ENCODE data around the gene MYL7. TPM values are rescaled to one million over a fixed set of nuclear protein-coding genes. Genes with fewer than 3 reads are reported as not detected.
A peak's percentile ranks its signal among the peaks of the same experiment; 100 is the strongest.
"Not testable (repeated sequence)": the region's sequence is repeated elsewhere in the genome, so short reads cannot be mapped to it uniquely, and the experiment has no call there.

Gene MYL7
- polyA plus RNA-seq, 4 donors = 0.21 to 13.5 (median 0.36) TPM; not detected in 1

DNA sequence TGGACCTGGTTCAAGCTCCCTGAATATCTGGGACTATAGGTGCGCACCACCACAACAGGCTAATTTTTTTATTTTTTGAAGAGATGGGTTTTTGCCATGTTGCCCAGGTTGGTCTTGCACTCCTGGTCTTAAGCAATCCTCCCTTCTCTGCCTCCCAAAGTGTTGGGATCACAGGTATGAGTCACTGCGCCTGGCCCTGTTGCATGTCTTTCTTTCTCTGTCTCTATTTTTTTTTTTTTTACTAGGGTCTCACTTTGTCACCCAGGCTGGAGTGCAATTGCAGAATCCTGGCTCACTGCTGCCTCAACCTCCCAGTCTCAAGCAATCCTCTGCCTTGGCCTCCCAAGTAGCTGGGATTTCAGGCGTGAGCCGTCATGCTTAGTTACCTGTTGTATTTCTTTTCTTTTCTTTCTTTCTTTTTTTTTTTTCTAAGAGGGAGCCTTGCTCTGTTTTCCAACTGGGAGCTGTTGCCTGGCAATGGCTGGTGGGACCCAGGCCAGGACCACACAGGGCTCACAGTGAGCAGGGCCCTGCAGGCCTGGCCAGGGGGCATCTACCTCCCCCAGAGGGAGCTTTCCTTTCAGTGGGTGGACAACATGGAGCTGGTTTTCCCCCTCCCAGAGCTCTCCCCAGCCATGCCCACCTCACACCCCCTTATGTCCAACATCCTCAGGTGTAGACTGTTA is 6.0 kb downstream of the MYL7 start:
- 90 to 97% (median 96%) methylated on average over 4 of the region's 4 CpGs for WGBS, 3 donors
- Histone ChIP-seq H3K36me3 (ENCODE audit: control insufficient read depth in 3 of 3, insufficient read depth in 2 of 3, low read depth in 1 of 3, low read length in 3 of 3) (no peaks in the 10 kb centered on the region), H3K27ac (ENCODE audit: low read depth in 1 of 3, low read length in 2 of 3) (no peak overlapping the region), H3K27me3 (ENCODE audit: control insufficient read depth in 3 of 3, insufficient read depth in 3 of 3, low read length in 3 of 3) (peaks cover 0 to 3% (median 0%) of the 10 kb centered on the region in 3 donors), H3K4me1 (ENCODE audit: control insufficient read depth in 3 of 3, insufficient read depth in 2 of 3, low read depth in 1 of 3, low read length in 2 of 3) (no peaks in the 10 kb centered on the region), H3K4me3 (ENCODE audit: low read depth in 1 of 3, low read length in 3 of 3) (no peak overlapping the region), H3K9me3 (ENCODE audit: control insufficient read depth in 2 of 2, insufficient read depth in 1 of 2, low read depth in 1 of 2, low read length in 1 of 2) (no peaks in the 10 kb centered on the region)
- no peak for FAIRE-seq
- no peak for DNase-seq

- FAIRE-seq = no peak
- H3K4me3 ChIP-seq (ENCODE audit: low read depth in 1 of 3, low read length in 3 of 3) = no peak overlapping the region
- WGBS, 3 donors = 82 to 85% (median 83%) methylated on average over 3 of the region's 3 CpGs
Observed at GRCh38 chr7:44133295-44133694, 7.8 kb downstream of the MYL7 start.

GRCh38 chr7:44132039-44132438 is 9.1 kb downstream of the MYL7 start:
- Histone ChIP-seq H3K36me3 (ENCODE audit: control insufficient read depth in 3 of 3, insufficient read depth in 2 of 3, low read depth in 1 of 3, low read length in 3 of 3) (no peaks in the 10 kb centered on the region), H3K27ac (ENCODE audit: low read depth in 1 of 3, low read length in 2 of 3) (no peak overlapping the region), H3K4me3 (ENCODE audit: low read depth in 1 of 3, low read length in 3 of 3) (no peak overlapping the region), H3K9me3 (ENCODE audit: control insufficient read depth in 2 of 2, insufficient read depth in 1 of 2, low read depth in 1 of 2, low read length in 1 of 2) (peaks cover 0 to 10% of the 10 kb centered on the region in 2 donors), H3K4me1 (ENCODE audit: control insufficient read depth in 3 of 3, insufficient read depth in 2 of 3, low read depth in 1 of 3, low read length in 2 of 3) (no peaks in the 10 kb centered on the region), H3K27me3 (ENCODE audit: control insufficient read depth in 3 of 3, insufficient read depth in 3 of 3, low read length in 3 of 3) (peaks cover 0 to 3% (median 0%) of the 10 kb centered on the region in 3 donors)
- 74 to 100% (median 98%) methylated on average over 2 of the region's 2 CpGs for WGBS, 3 donors
- FAIRE-seq (no peak), DNase-seq (no peak)

More at GRCh38 chr7:44133295-44133694, 7.8 kb downstream of the MYL7 start:
- Histone ChIP-seq H3K27ac (ENCODE audit: low read depth in 1 of 3, low read length in 2 of 3) (no peak overlapping the region), H3K27me3 (ENCODE audit: control insufficient read depth in 3 of 3, insufficient read depth in 3 of 3, low read length in 3 of 3) (peaks cover 0 to 3% (median 0%) of the 10 kb centered on the region in 3 donors), H3K4me1 (ENCODE audit: control insufficient read depth in 3 of 3, insufficient read depth in 2 of 3, low read depth in 1 of 3, low read length in 2 of 3) (no peaks in the 10 kb centered on the region), H3K36me3 (ENCODE audit: control insufficient read depth in 3 of 3, insufficient read depth in 2 of 3, low read depth in 1 of 3, low read length in 3 of 3) (no peaks in the 10 kb centered on the region), H3K9me3 (ENCODE audit: control insufficient read depth in 2 of 2, insufficient read depth in 1 of 2, low read depth in 1 of 2, low read length in 1 of 2) (no peaks in the 10 kb centered on the region)
- DNase-seq = no peak

DNA sequence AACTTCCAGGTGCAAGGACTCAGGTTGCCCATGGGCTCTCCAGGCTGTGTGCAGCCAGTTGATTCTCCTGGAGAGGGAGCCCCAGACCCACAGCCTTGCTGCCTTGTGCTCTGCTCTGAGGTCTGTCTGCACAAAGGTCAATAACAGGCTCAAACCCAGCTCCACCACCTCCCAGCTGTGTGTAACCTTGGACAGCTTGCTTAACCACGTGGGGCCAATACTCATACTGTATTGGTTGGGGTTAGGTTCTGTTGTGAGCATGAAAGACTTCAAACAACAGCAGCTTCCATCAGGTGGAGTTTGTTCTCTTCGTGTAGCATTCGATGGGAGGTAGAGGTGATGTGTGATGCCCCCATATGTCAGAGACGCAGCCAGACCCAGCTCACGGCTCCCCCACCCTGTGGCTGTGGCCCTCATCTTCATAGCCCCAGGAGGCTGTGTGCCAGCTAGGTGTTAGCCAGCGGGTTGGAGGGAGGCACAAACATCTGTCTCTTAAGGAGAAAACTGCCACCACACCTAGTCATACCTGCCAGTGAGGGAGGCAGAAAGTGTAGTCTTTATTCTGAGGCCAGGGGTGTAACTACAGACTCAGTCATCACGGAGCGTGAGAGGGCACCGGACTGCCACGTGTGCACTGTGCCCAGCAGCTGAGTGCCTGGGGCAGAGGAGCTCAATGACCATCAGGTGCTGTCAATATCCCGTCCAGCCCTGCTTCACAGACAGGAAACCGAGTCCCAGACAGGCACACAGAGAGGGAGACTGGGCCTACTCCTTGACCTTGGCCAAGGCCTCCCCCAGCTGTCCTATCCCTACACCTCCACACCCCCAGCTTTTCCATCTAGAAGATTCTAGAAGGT is 9.7 kb downstream of the MYL7 start:
- Histone ChIP-seq H3K4me3 (ENCODE audit: low read depth in 1 of 3, low read length in 3 of 3) (no peak overlapping the region), H3K27me3 (ENCODE audit: control insufficient read depth in 3 of 3, insufficient read depth in 3 of 3, low read length in 3 of 3) (peaks cover 0 to 3% (median 0%) of the 10 kb centered on the region in 3 donors), H3K9me3 (ENCODE audit: control insufficient read depth in 2 of 2, insufficient read depth in 1 of 2, low read depth in 1 of 2, low read length in 1 of 2) (peaks cover 0 to 12% of the 10 kb centered on the region in 2 donors), H3K27ac (ENCODE audit: low read depth in 1 of 3, low read length in 2 of 3) (no peak overlapping the region), H3K4me1 (ENCODE audit: control insufficient read depth in 3 of 3, insufficient read depth in 2 of 3, low read depth in 1 of 3, low read length in 2 of 3) (no peaks in the 10 kb centered on the region), H3K36me3 (ENCODE audit: control insufficient read depth in 3 of 3, insufficient read depth in 2 of 3, low read depth in 1 of 3, low read length in 3 of 3) (no peaks in the 10 kb centered on the region)
- FAIRE-seq (no peak), DNase-seq (peak; percentile 39 to 60)
- WGBS, 3 donors = 65 to 73% (median 66%) methylated on average over 12 of the region's 12 CpGs

- no peak for FAIRE-seq
- Histone ChIP-seq H3K27me3 (ENCODE audit: control insufficient read depth in 3 of 3, insufficient read depth in 3 of 3, low read length in 3 of 3) (no peaks in the 10 kb centered on the region), H3K36me3 (ENCODE audit: control insufficient read depth in 3 of 3, insufficient read depth in 2 of 3, low read depth in 1 of 3, low read length in 3 of 3) (no peaks in the 10 kb centered on the region)
Observed at GRCh38 chr7:44128721-44129582, 12.2 kb downstream of the MYL7 start.

GRCh38 chr7:44127161-44127560 is 14.0 kb downstream of the MYL7 start:
- FAIRE-seq = no peak

More at GRCh38 chr7:44128721-44129582, 12.2 kb downstream of the MYL7 start:
- Histone ChIP-seq H3K27ac (ENCODE audit: low read depth in 1 of 3, low read length in 2 of 3) (no peak overlapping the region), H3K4me3 (ENCODE audit: low read depth in 1 of 3, low read length in 3 of 3) (no peak overlapping the region), H3K9me3 (ENCODE audit: control insufficient read depth in 2 of 2, insufficient read depth in 1 of 2, low read depth in 1 of 2, low read length in 1 of 2) (peaks cover 0 to 12% of the 10 kb centered on the region in 2 donors), H3K4me1 (ENCODE audit: control insufficient read depth in 3 of 3, insufficient read depth in 2 of 3, low read depth in 1 of 3, low read length in 2 of 3) (peaks cover 0 to under 1% (median 0%) of the 10 kb centered on the region in 3 donors)
- WGBS, 3 donors = 57 to 72% (median 70%) methylated on average over 6 of the region's 6 CpGs
- no peak for DNase-seq

GRCh38 chr7:44126574-44126973 is 14.6 kb downstream of the MYL7 start:
- WGBS, 3 donors = 75 to 88% (median 78%) methylated on average over 4 of the region's 4 CpGs
- Histone ChIP-seq H3K4me1 (ENCODE audit: control insufficient read depth in 3 of 3, insufficient read depth in 2 of 3, low read depth in 1 of 3, low read length in 2 of 3) (peaks cover 0 to 12% (median 5%) of the 10 kb centered on the region in 3 donors), H3K9me3 (ENCODE audit: control insufficient read depth in 2 of 2, insufficient read depth in 1 of 2, low read depth in 1 of 2, low read length in 1 of 2) (peaks cover 0 to 12% of the 10 kb centered on the region in 2 donors)
- not testable (repeated sequence) for H3K4me3 ChIP-seq (ENCODE audit: low read depth in 1 of 3, low read length in 3 of 3); H3K27ac ChIP-seq (ENCODE audit: low read depth in 1 of 3, low read length in 2 of 3); DNase-seq; H3K36me3 ChIP-seq (ENCODE audit: control insufficient read depth in 3 of 3, insufficient read depth in 2 of 3, low read depth in 1 of 3, low read length in 3 of 3); H3K27me3 ChIP-seq (ENCODE audit: control insufficient read depth in 3 of 3, insufficient read depth in 3 of 3, low read length in 3 of 3); FAIRE-seq

More at GRCh38 chr7:44127161-44127560, 14.0 kb downstream of the MYL7 start:
- Histone ChIP-seq H3K4me3 (ENCODE audit: low read depth in 1 of 3, low read length in 3 of 3) (no peak overlapping the region), H3K27ac (ENCODE audit: low read depth in 1 of 3, low read length in 2 of 3) (no peak overlapping the region), H3K9me3 (ENCODE audit: control insufficient read depth in 2 of 2, insufficient read depth in 1 of 2, low read depth in 1 of 2, low read length in 1 of 2) (peaks cover 0 to 12% of the 10 kb centered on the region in 2 donors), H3K4me1 (ENCODE audit: control insufficient read depth in 3 of 3, insufficient read depth in 2 of 3, low read depth in 1 of 3, low read length in 2 of 3) (peaks cover 0 to 10% (median 5%) of the 10 kb centered on the region in 3 donors), H3K36me3 (ENCODE audit: control insufficient read depth in 3 of 3, insufficient read depth in 2 of 3, low read depth in 1 of 3, low read length in 3 of 3) (no peaks in the 10 kb centered on the region), H3K27me3 (ENCODE audit: control insufficient read depth in 3 of 3, insufficient read depth in 3 of 3, low read length in 3 of 3) (no peaks in the 10 kb centered on the region)
- DNase-seq = no peak

GRCh38 chr7:44124822-44125202 is 16.3 kb downstream of the MYL7 start:
- Histone ChIP-seq H3K4me1 (ENCODE audit: control insufficient read depth in 3 of 3, insufficient read depth in 2 of 3, low read depth in 1 of 3, low read length in 2 of 3) (peaks cover 0 to 12% (median 5%) of the 10 kb centered on the region in 3 donors), H3K36me3 (ENCODE audit: control insufficient read depth in 3 of 3, insufficient read depth in 2 of 3, low read depth in 1 of 3, low read length in 3 of 3) (peaks cover 0 to 20% (median 0%) of the 10 kb centered on the region in 3 donors), H3K9me3 (ENCODE audit: control insufficient read depth in 2 of 2, insufficient read depth in 1 of 2, low read depth in 1 of 2, low read length in 1 of 2) (peaks cover 0 to 12% of the 10 kb centered on the region in 2 donors), H3K27ac (ENCODE audit: low read depth in 1 of 3, low read length in 2 of 3) (no peak overlapping the region), H3K27me3 (ENCODE audit: control insufficient read depth in 3 of 3, insufficient read depth in 3 of 3, low read length in 3 of 3) (no peaks in the 10 kb centered on the region), H3K4me3 (ENCODE audit: low read depth in 1 of 3, low read length in 3 of 3) (no peak overlapping the region)
- WGBS, 3 donors = 90 to 94% (median 91%) methylated on average over 6 of the region's 6 CpGs
- FAIRE-seq (no peak), DNase-seq (no peak)
